GM12891 (cell line): Measurements from ENCODE around the gene MYO7A.

Source experiments
- PAX5 ChIP-seq: IDR thresholded peaks from 2 replicates; pipeline ENCODE4 v1.6.1; 2011; ENCODE audit warnings: low read length, moderate library complexity, mild to moderate bottlenecking; ENCODE audit not compliant: insufficient read depth, severe bottlenecking
- POLR2A ChIP-seq: IDR thresholded peaks from 2 replicates; pipeline ENCODE4 v1.6.1; 2011; ENCODE audit warnings: low read depth, low read length, control low read depth
- POLR2AphosphoS5 ChIP-seq: IDR thresholded peaks from 2 replicates; pipeline ENCODE4 v1.6.1; 2011; ENCODE audit warnings: low read depth, low read length, control low read depth
- POU2F2 ChIP-seq: IDR thresholded peaks from 2 replicates; pipeline ENCODE4 v1.6.1; 2011; ENCODE audit warnings: low read depth, mild to moderate bottlenecking, control low read depth, low read length, moderate library complexity
- SPI1 ChIP-seq: IDR thresholded peaks from 2 replicates; pipeline ENCODE4 v1.6.1; 2011; ENCODE audit warnings: low read depth, low read length, control low read depth
- TAF1 ChIP-seq: IDR thresholded peaks from 2 replicates; pipeline ENCODE4 v1.6.1; 2011; ENCODE audit warnings: low read depth, low read length, control low read depth

GRCh38 chr11:77124041-77124440 is 4.0 kb upstream of the MYO7A start:
- no peak for TF ChIP-seq POLR2A
- no peak for TF ChIP-seq POLR2AphosphoS5
- TF ChIP-seq TAF1: no peak
- TF ChIP-seq SPI1: no peak
- no peak for TF ChIP-seq POU2F2
- no peak for TF ChIP-seq PAX5
